PFSK-1 (cell line): ENCODE results near the gene TRPC6.

Experiments
- POLR2AphosphoS5 ChIP-seq: IDR thresholded peaks from 2 replicates; pipeline ENCODE4 v1.6.1; 2012; ENCODE audit warnings: low read depth, mild to moderate bottlenecking, control low read depth, low read length, moderate library complexity
- TAF1 ChIP-seq: IDR thresholded peaks from 2 replicates; pipeline ENCODE4 v1.6.1; 2012; ENCODE audit warnings: low read length, control low read depth, borderline replicate concordance; ENCODE audit not compliant: insufficient read depth

DNA sequence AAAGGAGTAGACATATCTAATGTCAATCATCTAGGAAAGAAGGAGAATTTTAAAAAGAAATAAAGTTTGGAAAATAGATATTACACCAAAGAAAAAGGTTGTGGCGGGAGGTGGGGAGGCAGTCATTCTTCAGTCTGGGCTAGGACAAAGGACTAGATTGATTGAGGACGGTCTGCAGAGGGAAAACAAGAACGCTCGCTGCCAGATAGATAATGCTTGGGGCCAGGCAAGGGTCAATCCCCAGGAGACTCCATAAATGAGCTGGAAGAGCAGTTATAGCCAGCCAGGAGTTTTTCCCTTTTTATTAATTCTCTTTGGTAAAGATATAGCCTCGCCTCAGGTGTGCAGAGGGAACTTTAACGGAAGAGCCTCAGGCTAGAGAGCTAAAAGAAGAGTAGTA lies 6.3 kb downstream of the TRPC6 start:
- TF ChIP-seq POLR2AphosphoS5 (no peak), TAF1 (no peak)
